ENCODE results near the gene NUP210. TPM values are rescaled to one million over a fixed set of nuclear protein-coding genes. Genes with fewer than 3 reads are reported as not detected.

Gene NUP210
- total RNA-seq, 2 donors from 2014 or later: 2.2 to 2.5 TPM

GRCh38 chr3:13414040-13414729 lies 5.9 kb downstream of the NUP210 start:
- DNase-seq (ENCODE audit: low spot score): no peak
- intact Hi-C loops (cut with DNase I): no loop called here

DNA sequence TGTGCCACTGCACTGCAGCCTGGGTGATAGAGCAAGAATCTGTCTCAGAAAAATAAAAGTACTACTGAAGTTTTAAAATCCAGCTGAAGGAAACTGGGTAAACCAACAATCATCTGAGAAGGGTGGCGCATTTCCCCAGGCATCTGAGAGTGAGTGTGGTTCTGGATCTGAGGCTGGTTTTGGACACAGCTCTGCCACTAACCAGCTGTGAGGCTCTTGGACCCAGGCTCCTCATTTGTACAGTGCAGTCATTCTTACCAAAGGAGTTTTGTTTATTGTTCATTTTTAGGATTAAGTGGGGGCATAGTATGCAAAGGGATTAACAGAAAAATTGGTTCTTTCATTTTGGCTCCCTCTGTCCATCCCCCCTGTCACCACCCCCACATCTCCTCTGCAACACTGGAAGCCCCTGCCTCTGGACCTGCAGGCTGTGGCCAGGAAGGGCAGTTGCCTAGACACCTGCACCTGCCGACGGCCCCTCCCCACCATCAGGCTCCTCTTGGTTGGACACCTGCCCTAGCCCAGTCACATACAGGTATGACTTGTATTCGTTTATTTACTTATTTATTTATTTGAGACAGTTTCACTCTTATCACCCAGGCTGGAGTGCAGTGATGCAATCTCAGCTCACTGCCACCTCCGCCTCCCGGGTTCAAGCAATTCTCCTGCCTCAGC lies 8.8 kb downstream of the NUP210 start:
- intact Hi-C loops (cut with DNase I): no loop called here
- no peak for DNase-seq (ENCODE audit: low spot score)

GRCh38 chr3:13408890-13409289 lies 11.2 kb downstream of the NUP210 start:
- intact Hi-C loops (cut with DNase I): no loop called here
- DNase-seq (ENCODE audit: low spot score): no peak

DNA sequence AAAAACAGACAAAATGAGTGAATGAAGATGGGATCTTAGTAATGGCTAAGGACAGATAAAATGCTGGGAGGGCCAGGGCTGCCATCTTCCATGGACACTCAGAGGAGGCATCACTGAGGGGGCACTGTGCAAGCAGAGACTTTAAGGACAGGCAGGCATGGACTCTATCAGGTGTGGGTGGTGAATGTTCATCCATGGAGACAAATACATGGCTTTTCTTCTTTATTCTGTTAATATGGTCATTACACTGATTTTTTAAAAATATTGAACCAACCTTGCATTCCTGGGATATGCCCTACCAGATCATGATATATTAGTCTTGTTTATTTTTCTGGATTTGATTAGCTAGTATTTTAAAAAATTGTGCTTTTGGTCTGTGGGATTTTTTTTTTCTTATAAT lies 12.2 kb downstream of the NUP210 start:
- intact Hi-C loops (cut with DNase I): no loop called here
- DNase-seq (ENCODE audit: low spot score): no peak

DNA sequence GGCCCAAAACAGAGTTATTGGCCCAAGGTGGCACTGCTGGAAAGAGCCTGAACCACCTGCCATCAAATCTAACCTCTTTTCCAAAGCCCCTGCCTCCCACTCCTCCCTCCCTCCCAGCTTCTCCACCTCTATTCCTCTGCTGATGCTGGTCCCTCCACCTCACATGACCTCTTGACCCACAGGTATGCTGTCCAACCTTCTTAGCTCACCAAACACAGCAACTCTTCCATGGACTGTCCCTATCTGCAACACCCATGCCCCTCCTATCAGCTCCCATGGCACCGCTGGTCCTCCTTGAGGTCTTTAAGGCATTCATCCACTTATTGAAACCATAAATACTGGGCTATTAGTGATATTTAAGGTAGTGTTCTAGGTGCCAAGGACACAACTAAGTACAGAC lies 12.6 kb downstream of the NUP210 start:
- intact Hi-C loops (cut with DNase I): no loop called here
- DNase-seq (ENCODE audit: low spot score): no peak

- DNase-seq (ENCODE audit: low spot score): no peak
- intact Hi-C loops (cut with DNase I): no loop called here
These were observed 13.9 kb downstream of the NUP210 start for GRCh38 chr3:13406190-13406589.

DNA sequence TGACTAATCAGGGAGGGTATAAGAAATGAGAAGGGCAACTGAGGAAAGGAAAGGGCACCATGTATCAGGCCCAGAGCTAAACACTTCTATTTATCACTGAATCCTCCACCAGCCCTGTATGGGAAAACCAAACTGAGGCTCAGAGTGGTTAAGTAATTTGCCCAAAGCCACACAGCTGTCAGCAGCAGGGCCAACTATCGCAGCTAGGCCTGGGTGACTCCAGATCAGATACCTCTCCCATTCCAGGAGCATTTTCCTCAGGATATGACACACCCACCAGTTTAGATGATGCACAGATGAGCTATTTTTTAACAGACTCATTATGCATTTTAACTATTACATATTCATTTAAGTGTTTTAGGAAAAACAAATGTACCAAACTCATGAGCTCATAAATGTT lies 14.5 kb downstream of the NUP210 start:
- DNase-seq (ENCODE audit: low spot score): no peak
- intact Hi-C loops (cut with DNase I): no loop called here

DNA sequence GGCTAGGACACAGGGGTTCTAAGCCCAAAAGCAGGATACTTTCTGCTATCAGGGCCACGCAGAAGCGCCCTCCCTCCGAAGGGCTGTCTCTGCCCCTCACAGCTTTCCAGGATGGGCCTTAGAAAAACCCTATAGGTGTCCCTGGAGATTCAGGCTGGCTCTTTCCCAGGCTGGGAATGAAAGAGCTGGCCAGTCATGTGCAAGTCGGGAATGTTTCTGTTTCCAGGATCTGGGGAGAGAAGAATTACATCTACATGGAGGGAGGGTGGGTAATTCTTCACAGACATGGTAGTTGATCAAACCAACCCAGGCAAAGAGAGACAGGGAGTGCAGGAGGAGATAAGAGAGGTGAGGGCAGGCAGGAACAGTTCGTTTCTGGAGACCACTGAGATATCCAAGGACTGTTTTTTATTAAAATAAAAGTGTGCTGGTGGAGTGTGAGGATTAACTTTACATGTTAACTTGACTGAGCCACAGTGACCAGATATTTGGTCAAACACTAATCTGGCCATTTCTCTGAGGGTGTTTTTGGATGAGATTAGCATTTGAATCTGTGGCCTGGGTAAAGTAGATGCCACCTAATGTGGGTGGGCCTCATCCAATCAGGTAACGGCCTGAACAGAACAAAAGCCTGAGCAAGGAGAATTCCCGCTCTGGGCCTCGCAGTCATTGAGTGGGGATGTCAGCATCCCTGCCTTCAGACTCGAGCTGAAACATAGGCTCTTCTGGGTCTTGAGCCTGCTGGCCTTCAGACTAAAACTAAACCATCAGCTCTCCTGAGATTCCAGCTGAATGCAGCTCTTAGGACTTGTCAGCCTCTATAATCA lies 15.3 kb downstream of the NUP210 start:
- DNase-seq (ENCODE audit: low spot score): no peak
- intact Hi-C loops (cut with DNase I): no loop called here

GRCh38 chr3:13403847-13404246 lies 16.3 kb downstream of the NUP210 start:
- intact Hi-C loops (cut with DNase I): loop anchor here in 1 of 2 donors (1.0 kb wide), 1 partner anchor 39 kb away; no protein-coding TSS in a partner anchor
- no peak for DNase-seq (ENCODE audit: low spot score)

- no peak for DNase-seq (ENCODE audit: low spot score)
- intact Hi-C loops (cut with DNase I): loop anchor here in 1 of 2 donors (1.0 kb wide), 1 partner anchor 38 kb away; no protein-coding TSS in a partner anchor
These were observed 16.8 kb downstream of the NUP210 start for GRCh38 chr3:13403213-13403819.

DNA sequence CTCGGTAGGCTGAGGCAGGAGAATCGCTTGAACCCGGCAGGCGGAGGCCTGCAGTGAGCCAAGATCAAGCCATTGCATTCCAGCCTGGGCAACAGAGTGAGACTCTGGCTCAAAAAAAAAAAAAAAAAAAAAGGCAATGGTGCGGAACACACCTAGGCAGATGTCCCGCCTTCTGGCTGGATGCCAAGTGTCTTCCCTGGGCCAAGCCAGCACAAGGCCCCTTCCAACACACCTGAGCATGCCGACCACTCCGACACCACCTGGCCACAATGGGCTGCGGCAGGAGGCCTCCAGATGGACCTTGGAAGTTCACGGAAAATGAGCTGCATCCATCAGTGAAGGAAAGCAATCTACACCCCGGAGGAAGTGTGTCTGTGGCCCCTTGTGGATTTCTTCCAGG lies 19.0 kb downstream of the NUP210 start:
- no peak for DNase-seq (ENCODE audit: low spot score)
- intact Hi-C loops (cut with DNase I): no loop called here

GRCh38 chr3:13400114-13400673 lies 19.9 kb downstream of the NUP210 start:
- intact Hi-C loops (cut with DNase I): no loop called here
- no peak for DNase-seq (ENCODE audit: low spot score)

- DNase-seq (ENCODE audit: low spot score): no peak
- intact Hi-C loops (cut with DNase I): no loop called here
These were observed 20.5 kb downstream of the NUP210 start for GRCh38 chr3:13399603-13400002.

GRCh38 chr3:13397316-13397715 lies 22.8 kb downstream of the NUP210 start:
- intact Hi-C loops (cut with DNase I): no loop called here

DNA sequence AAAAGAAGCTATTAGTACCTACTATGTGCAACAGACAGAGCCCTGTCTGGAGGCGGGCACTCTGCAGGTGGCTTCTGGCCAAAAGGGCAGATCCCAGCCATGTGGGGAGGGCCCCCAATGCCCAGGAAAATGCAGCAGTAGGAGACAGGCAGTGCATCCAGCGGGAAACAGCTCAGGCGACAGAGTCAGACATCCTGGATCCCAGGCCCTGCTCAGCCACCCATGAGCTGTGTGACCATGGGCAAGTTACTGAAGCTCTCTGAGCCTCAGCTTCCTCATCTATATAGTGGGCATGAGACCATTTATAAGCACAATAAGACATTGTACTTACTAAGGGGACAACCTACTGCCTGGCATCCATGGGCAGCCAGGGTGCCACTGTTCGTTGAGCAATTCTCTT lies 25.8 kb downstream of the NUP210 start:
- intact Hi-C loops (cut with DNase I): no loop called here
- no peak for DNase-seq (ENCODE audit: low spot score)

More at GRCh38 chr3:13397316-13397715, 22.8 kb downstream of the NUP210 start:
- DNase-seq (ENCODE audit: low spot score): no peak

- no peak for DNase-seq (ENCODE audit: low spot score)
- intact Hi-C loops (cut with DNase I): no loop called here
These were observed 26.4 kb downstream of the NUP210 start for GRCh38 chr3:13393427-13394360.

DNA sequence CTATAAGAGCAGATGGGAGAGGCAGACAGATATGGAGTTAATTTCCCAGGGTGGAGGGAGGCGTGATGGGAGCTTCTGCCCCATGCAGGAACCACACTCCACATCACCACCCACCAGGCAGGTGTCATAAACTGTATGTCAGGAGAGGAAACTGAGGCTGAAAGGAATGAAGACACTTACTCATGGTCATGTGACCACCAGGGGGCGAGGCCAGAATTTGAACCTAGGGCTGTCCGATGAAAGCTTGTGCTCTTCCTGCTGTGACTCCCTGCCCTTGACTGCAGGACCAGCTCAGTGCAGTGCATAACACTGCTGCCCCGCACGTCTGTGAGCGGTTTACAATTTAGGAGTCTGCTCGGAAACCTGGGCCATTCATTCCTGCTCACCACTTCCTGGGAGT lies 28.8 kb downstream of the NUP210 start:
- DNase-seq (ENCODE audit: low spot score): no peak
- intact Hi-C loops (cut with DNase I): no loop called here

- intact Hi-C loops (cut with DNase I): no loop called here
- DNase-seq (ENCODE audit: low spot score): no peak
These were observed 30.7 kb downstream of the NUP210 start for GRCh38 chr3:13389378-13389777.
